Mononuclear cell (primary cell): ENCODE results near the gene ATRX. TPM values are rescaled to one million over a fixed set of nuclear protein-coding genes. Genes with fewer than 3 reads are reported as not detected.
A peak's percentile ranks its signal among the peaks of the same experiment; 100 is the strongest.
"Not testable (repeated sequence)": the region's sequence is repeated elsewhere in the genome, so short reads cannot be mapped to it uniquely, and the experiment has no call there.

Experiments
- H3K27me3 ChIP-seq: 2 replicates; pipeline ENCODE4 v1.6.0; 2011; ENCODE audit warnings: low read length, control low read depth; ENCODE audit not compliant: insufficient read depth
- H3K4me1 ChIP-seq: 2 replicates; pipeline ENCODE4 v1.5.1; 2011; ENCODE audit warnings: mild to moderate bottlenecking, low read length, control low read depth; ENCODE audit not compliant: insufficient read depth
- H3K4me3 ChIP-seq: 2 replicates; pipeline ENCODE4 v1.5.1; 2011; ENCODE audit warnings: mild to moderate bottlenecking, low read length, moderate library complexity
- H3K9me3 ChIP-seq: 2 replicates; pipeline ENCODE4 v1.5.1; 2011; ENCODE audit warnings: low read depth, mild to moderate bottlenecking, control low read depth, low read length
- total RNA-seq: library from RNA; depleted of rRNA; stranded (reverse); fragments of >200 nt; gene quantifications from one replicate; pipeline ENCODE4 v1.2.3, GENCODE V29; 2012

The ATRX gene, protein sequence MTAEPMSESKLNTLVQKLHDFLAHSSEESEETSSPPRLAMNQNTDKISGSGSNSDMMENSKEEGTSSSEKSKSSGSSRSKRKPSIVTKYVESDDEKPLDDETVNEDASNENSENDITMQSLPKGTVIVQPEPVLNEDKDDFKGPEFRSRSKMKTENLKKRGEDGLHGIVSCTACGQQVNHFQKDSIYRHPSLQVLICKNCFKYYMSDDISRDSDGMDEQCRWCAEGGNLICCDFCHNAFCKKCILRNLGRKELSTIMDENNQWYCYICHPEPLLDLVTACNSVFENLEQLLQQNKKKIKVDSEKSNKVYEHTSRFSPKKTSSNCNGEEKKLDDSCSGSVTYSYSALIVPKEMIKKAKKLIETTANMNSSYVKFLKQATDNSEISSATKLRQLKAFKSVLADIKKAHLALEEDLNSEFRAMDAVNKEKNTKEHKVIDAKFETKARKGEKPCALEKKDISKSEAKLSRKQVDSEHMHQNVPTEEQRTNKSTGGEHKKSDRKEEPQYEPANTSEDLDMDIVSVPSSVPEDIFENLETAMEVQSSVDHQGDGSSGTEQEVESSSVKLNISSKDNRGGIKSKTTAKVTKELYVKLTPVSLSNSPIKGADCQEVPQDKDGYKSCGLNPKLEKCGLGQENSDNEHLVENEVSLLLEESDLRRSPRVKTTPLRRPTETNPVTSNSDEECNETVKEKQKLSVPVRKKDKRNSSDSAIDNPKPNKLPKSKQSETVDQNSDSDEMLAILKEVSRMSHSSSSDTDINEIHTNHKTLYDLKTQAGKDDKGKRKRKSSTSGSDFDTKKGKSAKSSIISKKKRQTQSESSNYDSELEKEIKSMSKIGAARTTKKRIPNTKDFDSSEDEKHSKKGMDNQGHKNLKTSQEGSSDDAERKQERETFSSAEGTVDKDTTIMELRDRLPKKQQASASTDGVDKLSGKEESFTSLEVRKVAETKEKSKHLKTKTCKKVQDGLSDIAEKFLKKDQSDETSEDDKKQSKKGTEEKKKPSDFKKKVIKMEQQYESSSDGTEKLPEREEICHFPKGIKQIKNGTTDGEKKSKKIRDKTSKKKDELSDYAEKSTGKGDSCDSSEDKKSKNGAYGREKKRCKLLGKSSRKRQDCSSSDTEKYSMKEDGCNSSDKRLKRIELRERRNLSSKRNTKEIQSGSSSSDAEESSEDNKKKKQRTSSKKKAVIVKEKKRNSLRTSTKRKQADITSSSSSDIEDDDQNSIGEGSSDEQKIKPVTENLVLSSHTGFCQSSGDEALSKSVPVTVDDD (N-terminal part only)
- 46.6 TPM for total RNA-seq

DNA sequence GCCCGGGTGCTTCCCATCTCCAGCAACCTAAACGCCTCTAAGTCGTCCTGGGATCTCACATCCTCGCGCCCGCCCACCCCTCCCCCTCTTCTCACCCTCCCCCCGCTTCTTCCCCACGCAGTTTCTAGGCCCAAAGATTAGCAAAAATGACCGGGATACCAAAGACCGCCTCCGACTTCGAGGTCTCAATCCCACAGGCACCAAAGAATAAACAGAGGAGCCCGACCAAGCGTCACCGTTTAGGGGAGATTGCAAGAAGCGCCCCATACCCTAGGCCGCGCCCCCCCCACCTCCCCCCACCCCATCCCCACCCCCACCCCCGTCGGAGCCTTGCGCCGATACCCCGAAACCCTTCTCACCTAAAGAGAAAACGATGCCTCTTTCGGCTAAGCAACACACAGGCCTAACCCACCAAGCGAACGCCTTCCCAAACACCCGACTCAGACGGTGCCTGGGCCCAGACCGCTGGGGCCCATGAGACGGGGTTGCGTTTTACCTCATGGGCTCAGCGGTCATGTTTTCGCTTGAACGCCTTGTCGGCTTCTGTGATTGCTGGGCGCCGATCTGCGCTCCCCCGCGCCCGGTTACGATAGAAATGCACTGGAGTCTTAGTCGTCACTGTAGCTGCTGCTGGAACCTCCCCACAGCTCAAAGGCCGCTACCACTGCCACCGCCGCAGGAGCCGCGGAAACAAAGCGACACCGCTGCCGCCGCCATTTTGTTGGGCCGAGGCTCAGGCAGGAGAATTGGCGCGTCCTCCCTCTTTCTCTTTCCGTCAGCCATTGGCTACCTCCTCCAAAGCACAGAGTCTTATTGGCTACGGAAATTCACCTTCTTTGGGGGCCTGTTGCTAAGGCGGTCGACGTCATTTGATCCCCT, at the start of gene ATRX:
Gene ATRX (minus strand): TSS at position 731 of the 879 bp plus-strand sequence. CDS start 215 bp downstream, at position 516.
- Histone ChIP-seq H3K4me1 (peaks cover 41% of the 10 kb centered on the region), H3K27me3 (no peaks in the 10 kb centered on the region), H3K4me3 (peak within 1 kb of the TSS; percentile 78), H3K9me3 (no peaks in the 10 kb centered on the region)

DNA sequence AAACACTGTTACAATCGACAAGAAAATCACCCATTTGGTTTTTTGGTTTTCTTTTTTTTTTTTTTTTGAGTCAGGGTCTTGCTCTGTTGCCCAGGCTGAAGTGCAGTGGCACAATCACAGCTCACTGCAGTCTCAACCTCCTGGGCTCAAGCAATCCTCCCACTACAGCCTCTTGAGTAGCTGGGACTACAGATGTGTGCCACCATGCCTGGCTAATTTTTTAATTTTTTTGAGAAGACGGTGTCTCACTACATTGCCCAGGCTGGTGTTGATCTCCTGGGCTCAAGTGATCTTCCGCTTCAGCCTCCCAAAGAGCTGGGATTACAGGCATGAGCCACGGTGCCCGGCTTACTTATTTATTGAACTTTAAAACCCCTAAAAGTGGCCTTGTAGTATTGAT, 45.5 kb upstream of the ATRX start:
- not testable (repeated sequence) for H3K4me1 ChIP-seq, H3K4me3 ChIP-seq

GRCh38 chrX:77821989-77822388, 36.0 kb upstream of the ATRX start:
- not testable (repeated sequence) for H3K27me3 ChIP-seq, H3K4me1 ChIP-seq, H3K4me3 ChIP-seq, H3K9me3 ChIP-seq

More for the DNA sequence above, 45.5 kb upstream of the ATRX start:
- H3K9me3 ChIP-seq, H3K27me3 ChIP-seq: not testable (repeated sequence)

GRCh38 chrX:77820091-77820727, 34.2 kb upstream of the ATRX start:
- Histone ChIP-seq H3K4me1 (no peaks in the 10 kb centered on the region), H3K4me3 (no peak overlapping the region), H3K27me3 (no peaks in the 10 kb centered on the region), H3K9me3 (no peaks in the 10 kb centered on the region)

DNA sequence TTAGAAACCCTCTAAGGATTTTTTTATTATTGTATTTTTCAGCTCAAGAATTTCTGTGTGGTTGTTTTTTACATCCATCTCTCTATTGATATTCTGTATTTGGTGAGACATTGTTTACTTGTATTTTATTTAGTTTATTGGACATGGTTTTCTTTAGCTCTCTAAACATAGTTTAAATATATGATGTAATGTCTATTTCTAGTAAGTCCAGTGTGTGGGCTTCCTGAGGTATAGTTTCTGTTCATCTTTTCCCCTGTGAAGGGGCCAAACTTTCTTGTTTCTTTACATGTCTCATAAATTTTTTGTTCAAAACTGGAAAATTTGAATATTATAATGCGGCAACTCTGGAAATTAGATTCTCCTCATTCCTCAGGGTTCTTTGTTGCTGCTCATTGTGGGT, 28.2 kb upstream of the ATRX start:
- H3K27me3 ChIP-seq: no peaks in the 10 kb centered on the region
- H3K4me1 ChIP-seq: no peaks in the 10 kb centered on the region
- no peak overlapping the region for H3K4me3 ChIP-seq
- H3K9me3 ChIP-seq: no peaks in the 10 kb centered on the region

DNA sequence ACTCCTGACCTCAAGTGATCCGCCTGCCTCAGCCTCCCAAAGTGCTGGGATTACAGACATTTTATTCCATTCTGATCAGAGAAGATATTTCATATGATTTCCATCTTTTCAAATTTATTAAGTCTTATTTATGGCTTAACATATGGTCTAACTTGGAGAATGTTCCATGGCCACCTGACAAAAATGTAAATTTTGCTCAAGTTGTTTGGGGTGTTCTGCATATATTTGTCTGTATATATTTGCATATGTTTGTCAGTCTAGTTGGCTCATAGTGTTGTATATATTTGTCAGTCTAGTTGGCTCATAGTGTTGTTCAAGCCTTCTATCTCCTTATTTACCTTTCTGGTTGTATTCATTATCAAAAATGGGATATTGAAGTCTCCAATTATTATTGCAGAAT, 16.2 kb upstream of the ATRX start:
- Histone ChIP-seq H3K4me1 (no peaks in the 10 kb centered on the region), H3K9me3 (no peaks in the 10 kb centered on the region), H3K4me3 (no peak overlapping the region), H3K27me3 (no peaks in the 10 kb centered on the region)

- Histone ChIP-seq H3K9me3 (no peaks in the 10 kb centered on the region), H3K4me3 (no peak overlapping the region), H3K27me3 (no peaks in the 10 kb centered on the region), H3K4me1 (no peaks in the 10 kb centered on the region)
Measured at GRCh38 chrX:77795124-77795523, 9.1 kb upstream of the ATRX start.

DNA sequence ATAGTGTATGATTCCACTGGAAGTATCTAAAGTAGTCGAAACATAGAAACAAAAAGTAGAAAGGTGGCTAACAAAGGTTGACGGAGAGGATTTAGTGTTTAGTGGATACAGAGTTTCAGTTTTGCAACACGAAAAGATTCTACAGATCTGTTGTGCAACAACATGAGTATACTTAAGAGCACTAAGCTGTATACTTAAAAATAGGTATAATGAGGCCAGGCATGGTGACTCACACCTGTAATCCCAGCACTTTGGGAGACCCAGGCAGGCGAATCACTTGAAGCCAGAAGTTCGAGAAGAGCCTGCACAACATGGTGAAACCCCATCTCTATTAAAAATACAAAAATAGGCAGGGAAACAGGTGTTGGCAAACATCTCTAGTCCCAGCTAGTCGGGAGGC, 7.9 kb upstream of the ATRX start:
- H3K9me3 ChIP-seq: no peaks in the 10 kb centered on the region
- H3K4me3 ChIP-seq: no peak overlapping the region
- H3K27me3 ChIP-seq: no peaks in the 10 kb centered on the region
- H3K4me1 ChIP-seq: no peaks in the 10 kb centered on the region

DNA sequence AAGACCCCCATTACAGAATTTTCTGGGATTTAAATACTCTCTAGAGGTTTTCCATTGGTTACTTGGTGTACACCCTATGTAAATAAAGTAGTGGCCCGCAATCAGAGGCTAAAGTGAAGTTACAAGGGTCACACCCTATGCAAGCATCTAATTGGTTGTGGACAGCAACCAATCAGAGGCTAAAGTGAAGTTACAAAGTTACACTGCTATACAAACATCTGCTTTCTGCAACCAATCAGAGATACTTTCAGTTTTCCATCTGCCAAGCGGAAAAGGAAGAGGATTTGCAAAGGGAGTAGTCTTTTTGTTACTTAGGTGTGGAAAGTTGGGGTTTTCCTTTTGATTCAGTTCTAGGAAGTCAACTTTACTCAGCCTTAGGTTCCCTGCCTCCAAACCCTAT, 2.0 kb upstream of the ATRX start:
- Histone ChIP-seq H3K4me1 (peaks cover 33% of the 10 kb centered on the region), H3K9me3 (no peaks in the 10 kb centered on the region), H3K4me3 (peak overlapping the region; percentile 25), H3K27me3 (no peaks in the 10 kb centered on the region)

DNA sequence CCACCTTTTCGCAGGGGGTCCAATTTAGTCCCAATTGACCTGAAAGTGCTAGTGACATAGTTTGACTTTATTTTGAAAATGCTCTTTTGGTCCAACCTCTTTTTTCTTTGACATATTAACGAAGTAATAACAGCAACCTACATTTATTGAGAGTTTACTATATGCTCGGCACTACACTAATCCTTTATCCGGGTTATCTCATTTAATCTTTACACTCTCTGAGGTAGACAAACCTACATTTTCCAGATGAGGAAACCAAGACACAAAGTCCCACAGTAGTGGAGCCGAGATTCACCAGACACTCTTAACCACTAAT, 307 bp upstream of the ATRX start:
- Histone ChIP-seq H3K4me1 (peaks cover 41% of the 10 kb centered on the region), H3K9me3 (no peaks in the 10 kb centered on the region), H3K27me3 (no peaks in the 10 kb centered on the region), H3K4me3 (peak overlapping the region; percentile 78)

- Histone ChIP-seq H3K4me1 (peaks cover 30% of the 10 kb centered on the region), H3K4me3 (no peak overlapping the region), H3K27me3 (no peaks in the 10 kb centered on the region), H3K9me3 (no peaks in the 10 kb centered on the region)
Measured at GRCh38 chrX:77779695-77780094, 6.3 kb downstream of the ATRX start.

- Histone ChIP-seq H3K4me1 (peaks cover 11% of the 10 kb centered on the region), H3K27me3 (no peaks in the 10 kb centered on the region), H3K4me3 (no peak overlapping the region), H3K9me3 (no peaks in the 10 kb centered on the region)
Measured at GRCh38 chrX:77776659-77777058, 9.4 kb downstream of the ATRX start.

GRCh38 chrX:77771601-77772000, 14.4 kb downstream of the ATRX start:
- Histone ChIP-seq H3K27me3 (no peaks in the 10 kb centered on the region), H3K9me3 (no peaks in the 10 kb centered on the region), H3K4me3 (no peak overlapping the region), H3K4me1 (peaks cover 16% of the 10 kb centered on the region)

DNA sequence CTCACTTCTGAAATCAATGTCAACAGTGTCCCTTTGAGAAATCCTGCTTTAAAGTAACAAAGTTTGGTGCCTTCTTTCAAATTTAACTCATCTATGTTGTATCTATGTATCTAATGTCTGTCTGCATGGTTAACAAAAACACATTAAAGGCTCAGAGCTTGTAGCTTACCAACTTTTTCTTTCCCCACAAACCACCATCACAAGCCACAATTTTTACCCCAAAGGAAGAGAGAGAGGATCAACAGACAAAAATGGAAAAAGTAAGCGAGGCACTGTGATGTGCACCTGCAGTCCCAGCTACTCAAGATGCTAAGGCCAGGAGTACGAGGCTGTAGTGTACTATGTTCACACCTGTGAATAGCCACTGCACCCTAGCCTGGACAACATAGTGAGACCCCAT, 17.2 kb downstream of the ATRX start:
- no peaks in the 10 kb centered on the region for H3K27me3 ChIP-seq
- H3K4me1 ChIP-seq: peaks cover 14% of the 10 kb centered on the region
- no peaks in the 10 kb centered on the region for H3K9me3 ChIP-seq
- H3K4me3 ChIP-seq: no peak overlapping the region
